T-helper 9 cell (primary cell): ENCODE data around the gene PML.

Experiments
- DNase-seq: peaks from one replicate; pipeline ENCODE4 v3.0.0-alpha.2; 2020

PML gene

GRCh38 chr15:73985101-73985873 lies 9.2 kb upstream of the PML start:
- no peak for DNase-seq

- DNase-seq: no peak
Measured at GRCh38 chr15:73986055-73986775, 8.3 kb upstream of the PML start.

- DNase-seq: no peak
Measured at GRCh38 chr15:73986776-73987056, 7.8 kb upstream of the PML start.

GRCh38 chr15:73987250-73987649 lies 7.3 kb upstream of the PML start:
- no peak for DNase-seq

GRCh38 chr15:73987681-73988444 lies 6.7 kb upstream of the PML start:
- no peak for DNase-seq

GRCh38 chr15:73988445-73988969 lies 6.0 kb upstream of the PML start:
- DNase-seq: no peak

GRCh38 chr15:73989001-73989798 lies 5.3 kb upstream of the PML start:
- DNase-seq: no peak

- no peak for DNase-seq
Measured at GRCh38 chr15:73990250-73991005, 4.1 kb upstream of the PML start.

GRCh38 chr15:73991260-73991659 lies 3.3 kb upstream of the PML start:
- DNase-seq: no peak

GRCh38 chr15:73991726-73992593 lies 2.6 kb upstream of the PML start, which contains the start of gene STOML1:
Gene STOML1 (minus strand): TSS chr15:73992295. CDS start chr15:73992223, 72 bp downstream.
- DNase-seq: peak; percentile 99

- no peak for DNase-seq
Measured at GRCh38 chr15:73992594-73992898, 2.0 kb upstream of the PML start.

- DNase-seq: no peak
Measured at GRCh38 chr15:73993211-73993994, 1.1 kb upstream of the PML start.

- no peak for DNase-seq
Measured at GRCh38 chr15:73994912-73995622, 551 bp downstream of the PML start.

GRCh38 chr15:73996267-73996666 lies 1.8 kb downstream of the PML start:
- DNase-seq: no peak

- DNase-seq: no peak
Measured at GRCh38 chr15:73996939-73997338, 2.4 kb downstream of the PML start.

- DNase-seq: no peak
Measured at GRCh38 chr15:73997986-73998385, 3.5 kb downstream of the PML start.

GRCh38 chr15:74006774-74007639 lies 12.5 kb downstream of the PML start:
- no peak for DNase-seq

- DNase-seq: no peak
Measured at GRCh38 chr15:74007820-74008371, 13.4 kb downstream of the PML start.
